Activated naive CD4-positive, alpha-beta T cell treated with anti-CD3 and anti-CD28 coated beads, Interleukin-2, amount 10 ng/mL, durations not matched to agents 5 hours and 36 hours (primary cell): ENCODE measurements around the gene PIM2. TPM values are rescaled to one million over a fixed set of nuclear protein-coding genes. Genes with fewer than 3 reads are reported as not detected.

ENCODE experiments used
- total RNA-seq, 2 experiments: library from RNA; stranded (reverse); gene quantifications; one replicate each; pipeline ENCODE4 v1.2.3, GENCODE V29; 2021

The PIM2 gene
- total RNA-seq = 100 to 1,000 TPM; 297 to 304 TPM

DNA sequence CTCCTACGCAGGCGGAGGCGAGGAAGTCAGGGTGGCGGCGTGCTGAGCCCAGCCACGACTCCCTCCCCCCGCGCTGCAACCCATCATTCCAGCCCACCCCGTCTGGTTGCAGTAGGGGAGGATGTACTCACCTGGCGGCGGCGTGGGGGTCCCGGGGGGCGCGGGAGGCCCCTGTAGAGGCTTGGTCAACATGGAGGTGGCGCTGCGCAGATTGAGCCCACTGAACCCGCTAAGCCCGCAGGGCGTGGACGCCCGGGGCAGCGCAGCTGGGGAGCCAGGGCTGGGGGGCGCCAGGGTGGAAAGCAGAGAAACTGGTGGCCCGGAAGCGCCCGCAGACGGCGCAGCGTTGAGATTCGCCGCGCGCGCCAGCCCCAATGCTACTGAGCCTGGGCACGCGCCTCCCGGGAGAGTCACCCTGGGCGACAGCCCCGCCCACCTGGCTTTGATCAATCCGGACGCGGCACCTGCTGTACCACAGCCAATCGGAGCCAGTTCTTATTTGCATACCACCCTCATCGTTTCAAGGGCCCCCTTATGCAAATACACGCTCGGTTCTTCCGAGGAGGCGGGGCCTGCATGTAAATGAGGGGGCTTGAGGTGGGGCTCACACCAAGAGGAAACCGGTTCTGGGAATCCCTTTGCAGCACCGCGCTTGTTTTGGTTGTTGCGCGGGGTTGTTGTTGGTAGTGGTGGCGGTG is at the start of gene PIM2:
TSS of gene PIM2 (minus strand) at position 382 of the 698 bp plus-strand sequence. CDS start at position 192, 190 bp downstream.

GRCh38 chrX:48957477-48957826 is 38.6 kb upstream of the PIM2 start, which contains the start of gene OTUD5:
Gene OTUD5 (minus strand): TSS chrX:48957607. CDS start chrX:48957570, 37 bp downstream.

DNA sequence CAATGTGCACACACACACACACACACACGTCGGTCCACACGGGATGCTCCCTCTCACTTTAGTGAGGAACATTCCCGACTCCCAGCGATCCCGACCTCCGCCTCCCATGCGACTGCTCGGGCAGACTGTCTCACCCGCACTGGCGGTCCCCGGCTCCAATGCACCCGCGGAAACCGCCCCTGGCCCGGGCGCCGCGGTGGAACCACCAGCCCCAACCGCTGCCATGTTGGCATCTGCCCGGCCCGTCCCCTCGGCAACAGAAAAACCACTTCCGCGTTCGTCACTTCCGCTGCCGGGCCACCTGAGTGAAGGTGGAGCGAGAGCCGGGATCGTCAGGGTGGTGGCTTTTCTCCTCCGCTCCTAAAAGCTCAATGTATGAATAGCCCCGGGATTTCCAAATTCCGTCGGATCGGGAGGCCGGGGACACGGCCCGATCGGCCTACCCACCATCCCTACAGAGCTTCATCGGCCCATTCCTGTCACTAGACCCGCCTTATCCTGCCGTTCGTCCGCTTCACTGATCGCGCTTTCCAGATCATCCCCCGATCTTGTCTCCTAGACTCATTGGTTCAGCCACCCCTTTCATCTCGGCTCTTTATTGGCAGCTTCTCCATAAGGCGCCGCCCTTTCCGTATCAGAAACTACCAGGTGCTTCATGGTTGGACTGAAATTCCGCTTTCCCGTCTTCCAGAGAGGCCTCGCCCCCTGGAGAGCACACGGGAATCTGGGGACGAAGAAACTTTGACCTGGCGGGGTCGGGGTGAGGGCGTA is 7.2 kb downstream of the PIM2 start, which contains the start of gene SLC35A2:
TSS of gene SLC35A2 (minus strand) at position 235 of the 771 bp plus-strand sequence. CDS start at position 225, 10 bp downstream.

GRCh38 chrX:48897625-48898306 is 21.1 kb downstream of the PIM2 start, which contains the start of the genes PQBP1 and TIMM17B:
Gene PQBP1 (plus strand): TSS chrX:48897930. CDS start chrX:48898510, 580 bp downstream.
Gene TIMM17B (minus strand): TSS chrX:48897768. CDS start chrX:48897749, 19 bp downstream.

Other genes starting within 250 kb of the PIM2 start
- gene WAS, start 235.2 kb downstream of the PIM2 start, total RNA-seq = 100 to 1,000 TPM; 155 to 171 TPM
- 10 to 100 TPM; 22.9 to 24.2 TPM for gene SUV39H1, start 222.3 kb downstream of the PIM2 start, total RNA-seq
- not detected for gene GLOD5, start 157.3 kb downstream of the PIM2 start, total RNA-seq
- not detected for gene GATA1, start 132.4 kb downstream of the PIM2 start, total RNA-seq
- 100 to 1,000 TPM; 103 to 104 TPM for gene HDAC6, start 117.0 kb downstream of the PIM2 start, total RNA-seq
- not detected for gene ERAS, start 92.5 kb downstream of the PIM2 start, total RNA-seq
- gene PCSK1N, start 83.4 kb downstream of the PIM2 start, total RNA-seq = under 1 TPM; 0.38 to 0.91 TPM
- gene TIMM17B, start 21.3 kb downstream of the PIM2 start, total RNA-seq = 10 to 100 TPM; 38.8 to 39.9 TPM
- gene PQBP1, start 21.1 kb downstream of the PIM2 start, total RNA-seq = 10 to 100 TPM; 93.7 to 97.5 TPM
- gene SLC35A2, start 7.4 kb downstream of the PIM2 start, total RNA-seq = 10 to 100 TPM; 17.7 to 21.5 TPM
- gene OTUD5, start 38.6 kb upstream of the PIM2 start, total RNA-seq = 10 to 100 TPM; 54.1 to 55.2 TPM
- gene KCND1, start 52.8 kb upstream of the PIM2 start, total RNA-seq = 1 to 10 TPM; 3.5 to 4.2 TPM
- gene GRIPAP1, start 83.2 kb upstream of the PIM2 start, total RNA-seq = 100 to 1,000 TPM in 1 of 2 experiments, 10 to 100 TPM in 1; 97.9 to 104 TPM
- 10 to 100 TPM; 25.8 to 26.5 TPM for gene TFE3, start 124.3 kb upstream of the PIM2 start, total RNA-seq
- gene CCDC120, start 140.0 kb upstream of the PIM2 start, total RNA-seq = 1 to 10 TPM; 7.5 TPM
- 10 to 100 TPM; 23.8 to 26.7 TPM for gene PRAF2, start 155.0 kb upstream of the PIM2 start, total RNA-seq
- 10 to 100 TPM; 63.5 to 66.2 TPM for gene WDR45, start 160.9 kb upstream of the PIM2 start, total RNA-seq
- gene GPKOW, start 204.7 kb upstream of the PIM2 start, total RNA-seq = 10 to 100 TPM; 40.2 to 43.1 TPM
- 1 to 10 TPM; 2.2 TPM for gene MAGIX, start 243.7 kb upstream of the PIM2 start, total RNA-seq